Activated naive CD4-positive, alpha-beta T cell treated with anti-CD3 and anti-CD28 coated beads, Interleukin-2, amount 50 U/mL, for 24 hours (primary cell): Measurements from ENCODE around the gene ADGRE2.

Source experiments
- H3K27ac Mint-ChIP-seq: one replicate; pipeline ENCODE4 v1.8.0; 2021; ENCODE audit warnings: mild to moderate bottlenecking, mixed read lengths
- H3K27me3 Mint-ChIP-seq: one replicate; pipeline ENCODE4 v1.8.0; 2021; ENCODE audit warnings: mixed read lengths
- H3K36me3 Mint-ChIP-seq: one replicate; pipeline ENCODE4 v1.8.0; 2021; ENCODE audit warnings: mixed read lengths
- H3K4me1 Mint-ChIP-seq: one replicate; pipeline ENCODE4 v1.8.0; 2021; ENCODE audit warnings: mixed read lengths
- H3K4me3 Mint-ChIP-seq: one replicate; pipeline ENCODE4 v1.8.0; 2021; ENCODE audit warnings: mild to moderate bottlenecking, mixed read lengths
- H3K9me3 Mint-ChIP-seq: one replicate; pipeline ENCODE4 v1.8.0; 2021; ENCODE audit warnings: mixed read lengths

ADGRE2 gene

GRCh38 chr19:14722127-14722526 lies 56.2 kb downstream of the ADGRE2 start:
- Mint-ChIP-seq H3K4me1 (no peaks in the 10 kb centered on the region), H3K9me3 (peaks cover 25% of the 10 kb centered on the region), H3K27ac (no peak overlapping the region), H3K27me3 (no peaks in the 10 kb centered on the region), H3K4me3 (no peak overlapping the region), H3K36me3 (peaks cover 65% of the 10 kb centered on the region)

GRCh38 chr19:14719162-14719561 lies 59.2 kb downstream of the ADGRE2 start:
- Mint-ChIP-seq H3K4me3 (no peak overlapping the region), H3K9me3 (peaks cover 14% of the 10 kb centered on the region), H3K27ac (no peak overlapping the region), H3K36me3 (peaks cover 83% of the 10 kb centered on the region), H3K4me1 (no peaks in the 10 kb centered on the region), H3K27me3 (no peaks in the 10 kb centered on the region)

- H3K4me3 Mint-ChIP-seq = no peak overlapping the region
- H3K4me1 Mint-ChIP-seq = no peaks in the 10 kb centered on the region
- H3K9me3 Mint-ChIP-seq = peaks cover 14% of the 10 kb centered on the region
- no peak overlapping the region for H3K27ac Mint-ChIP-seq
- no peaks in the 10 kb centered on the region for H3K27me3 Mint-ChIP-seq
- peaks cover 85% of the 10 kb centered on the region for H3K36me3 Mint-ChIP-seq
Measured at GRCh38 chr19:14718522-14719116, 59.7 kb downstream of the ADGRE2 start.

GRCh38 chr19:14715841-14716240 lies 62.5 kb downstream of the ADGRE2 start:
- H3K9me3 Mint-ChIP-seq = peaks cover 18% of the 10 kb centered on the region
- no peaks in the 10 kb centered on the region for H3K4me1 Mint-ChIP-seq

GRCh38 chr19:14704450-14704849 lies 73.9 kb downstream of the ADGRE2 start:
- no peaks in the 10 kb centered on the region for H3K27me3 Mint-ChIP-seq
- H3K36me3 Mint-ChIP-seq = peaks cover 46% of the 10 kb centered on the region
- H3K4me3 Mint-ChIP-seq = no peak overlapping the region
- H3K9me3 Mint-ChIP-seq = no peaks in the 10 kb centered on the region
- H3K4me1 Mint-ChIP-seq = no peaks in the 10 kb centered on the region
- H3K27ac Mint-ChIP-seq = no peak overlapping the region

More at GRCh38 chr19:14715841-14716240, 62.5 kb downstream of the ADGRE2 start:
- Mint-ChIP-seq H3K27ac (no peak overlapping the region), H3K4me3 (no peak overlapping the region), H3K27me3 (no peaks in the 10 kb centered on the region), H3K36me3 (peaks cover 90% of the 10 kb centered on the region)

GRCh38 chr19:14703833-14704232 lies 74.5 kb downstream of the ADGRE2 start:
- no peak overlapping the region for H3K4me3 Mint-ChIP-seq
- no peaks in the 10 kb centered on the region for H3K9me3 Mint-ChIP-seq
- no peaks in the 10 kb centered on the region for H3K27me3 Mint-ChIP-seq
- H3K27ac Mint-ChIP-seq = no peak overlapping the region
- no peaks in the 10 kb centered on the region for H3K4me1 Mint-ChIP-seq
- peaks cover 39% of the 10 kb centered on the region for H3K36me3 Mint-ChIP-seq

- no peaks in the 10 kb centered on the region for H3K27me3 Mint-ChIP-seq
- H3K9me3 Mint-ChIP-seq = no peaks in the 10 kb centered on the region
- no peak overlapping the region for H3K4me3 Mint-ChIP-seq
- H3K27ac Mint-ChIP-seq = no peak overlapping the region
- H3K4me1 Mint-ChIP-seq = no peaks in the 10 kb centered on the region
- peaks cover 29% of the 10 kb centered on the region for H3K36me3 Mint-ChIP-seq
Measured at GRCh38 chr19:14700711-14701375, 77.5 kb downstream of the ADGRE2 start.

- H3K36me3 Mint-ChIP-seq = peaks cover 28% of the 10 kb centered on the region
- no peak overlapping the region for H3K4me3 Mint-ChIP-seq
- H3K4me1 Mint-ChIP-seq = no peaks in the 10 kb centered on the region
- no peak overlapping the region for H3K27ac Mint-ChIP-seq
- H3K9me3 Mint-ChIP-seq = no peaks in the 10 kb centered on the region
- H3K27me3 Mint-ChIP-seq = no peaks in the 10 kb centered on the region
Measured at GRCh38 chr19:14699641-14700040, 78.7 kb downstream of the ADGRE2 start.

- no peak overlapping the region for H3K4me3 Mint-ChIP-seq
- peaks cover 14% of the 10 kb centered on the region for H3K4me1 Mint-ChIP-seq
- H3K9me3 Mint-ChIP-seq = no peaks in the 10 kb centered on the region
- H3K27ac Mint-ChIP-seq = no peak overlapping the region
- no peaks in the 10 kb centered on the region for H3K27me3 Mint-ChIP-seq
- H3K36me3 Mint-ChIP-seq = peaks cover 14% of the 10 kb centered on the region
Measured at GRCh38 chr19:14695471-14695870, 82.9 kb downstream of the ADGRE2 start.

- H3K4me1 Mint-ChIP-seq = peaks cover 16% of the 10 kb centered on the region
- no peaks in the 10 kb centered on the region for H3K9me3 Mint-ChIP-seq
Measured at GRCh38 chr19:14694641-14695266, 83.6 kb downstream of the ADGRE2 start.

GRCh38 chr19:14689598-14690503 lies 88.5 kb downstream of the ADGRE2 start, which contains the start of gene ZNF333:
Gene ZNF333 (plus strand): TSS chr19:14690048. CDS start chr19:14693492, 3,444 bp downstream.
- Mint-ChIP-seq H3K4me1 (peaks cover 20% of the 10 kb centered on the region), H3K9me3 (no peaks in the 10 kb centered on the region), H3K27ac (peak within 1 kb of the TSS; percentile 99), H3K36me3 (peaks cover 3% of the 10 kb centered on the region), H3K27me3 (no peaks in the 10 kb centered on the region), H3K4me3 (peak within 1 kb of the TSS; percentile 97)

More at GRCh38 chr19:14694641-14695266, 83.6 kb downstream of the ADGRE2 start:
- H3K4me3 Mint-ChIP-seq = no peak overlapping the region
- no peak overlapping the region for H3K27ac Mint-ChIP-seq
- H3K36me3 Mint-ChIP-seq = peaks cover 13% of the 10 kb centered on the region
- no peaks in the 10 kb centered on the region for H3K27me3 Mint-ChIP-seq

- H3K27me3 Mint-ChIP-seq = no peaks in the 10 kb centered on the region
- no peak overlapping the region for H3K4me3 Mint-ChIP-seq
- H3K36me3 Mint-ChIP-seq = no peaks in the 10 kb centered on the region
- H3K4me1 Mint-ChIP-seq = peaks cover 15% of the 10 kb centered on the region
- H3K9me3 Mint-ChIP-seq = no peaks in the 10 kb centered on the region
- H3K27ac Mint-ChIP-seq = no peak overlapping the region
Measured at GRCh38 chr19:14686411-14686810, 91.9 kb downstream of the ADGRE2 start.

- Mint-ChIP-seq H3K36me3 (no peaks in the 10 kb centered on the region), H3K9me3 (no peaks in the 10 kb centered on the region), H3K4me3 (no peak overlapping the region), H3K4me1 (no peaks in the 10 kb centered on the region), H3K27ac (no peak overlapping the region), H3K27me3 (no peaks in the 10 kb centered on the region)
Measured at GRCh38 chr19:14683439-14683838, 94.9 kb downstream of the ADGRE2 start.
